Measurements from ENCODE around the gene TSC22D3.

The TSC22D3 gene

DNA sequence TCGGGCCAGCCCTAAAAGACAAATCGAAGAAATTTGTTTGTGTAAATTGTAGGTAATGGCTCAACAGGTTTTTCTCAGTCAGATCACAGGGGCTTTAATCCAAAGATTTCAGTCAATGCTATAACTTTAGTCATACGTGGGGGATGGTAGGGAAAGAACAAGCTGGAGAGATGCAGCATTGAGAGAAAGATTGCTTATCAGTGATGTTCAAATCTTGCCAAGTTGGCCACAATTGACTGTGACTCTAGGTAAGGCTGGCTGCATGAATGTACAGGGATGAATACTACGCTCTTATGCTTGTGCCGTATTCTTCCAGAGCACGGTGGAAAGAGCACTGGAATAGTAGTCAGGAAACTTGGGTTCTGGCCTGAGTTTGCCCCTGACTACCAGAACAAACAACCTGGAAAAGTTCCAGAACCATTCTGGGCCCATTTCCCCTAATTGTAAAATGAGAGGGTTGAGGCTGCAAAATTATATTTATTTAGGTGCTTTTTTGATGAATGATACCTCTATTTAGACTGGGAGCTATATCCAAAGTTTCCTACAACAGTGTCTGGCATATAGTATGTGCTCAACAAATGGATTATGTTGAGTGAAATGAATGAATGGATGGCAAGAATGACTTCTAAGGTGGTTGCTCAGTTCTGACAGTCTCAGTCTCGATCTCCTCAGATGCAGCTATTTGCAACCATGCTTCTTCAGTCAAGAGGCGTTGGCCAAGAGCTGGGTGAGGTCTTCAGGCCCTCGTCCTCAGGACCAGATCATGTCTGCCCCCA is 44.4 kb downstream of the TSC22D3 start:
- DNase-seq (ENCODE audit: low read depth) = no peak

- DNase-seq (ENCODE audit: low read depth) = no peak
These were observed 45.3 kb downstream of the TSC22D3 start for GRCh38 chrX:107730298-107730655.

DNA sequence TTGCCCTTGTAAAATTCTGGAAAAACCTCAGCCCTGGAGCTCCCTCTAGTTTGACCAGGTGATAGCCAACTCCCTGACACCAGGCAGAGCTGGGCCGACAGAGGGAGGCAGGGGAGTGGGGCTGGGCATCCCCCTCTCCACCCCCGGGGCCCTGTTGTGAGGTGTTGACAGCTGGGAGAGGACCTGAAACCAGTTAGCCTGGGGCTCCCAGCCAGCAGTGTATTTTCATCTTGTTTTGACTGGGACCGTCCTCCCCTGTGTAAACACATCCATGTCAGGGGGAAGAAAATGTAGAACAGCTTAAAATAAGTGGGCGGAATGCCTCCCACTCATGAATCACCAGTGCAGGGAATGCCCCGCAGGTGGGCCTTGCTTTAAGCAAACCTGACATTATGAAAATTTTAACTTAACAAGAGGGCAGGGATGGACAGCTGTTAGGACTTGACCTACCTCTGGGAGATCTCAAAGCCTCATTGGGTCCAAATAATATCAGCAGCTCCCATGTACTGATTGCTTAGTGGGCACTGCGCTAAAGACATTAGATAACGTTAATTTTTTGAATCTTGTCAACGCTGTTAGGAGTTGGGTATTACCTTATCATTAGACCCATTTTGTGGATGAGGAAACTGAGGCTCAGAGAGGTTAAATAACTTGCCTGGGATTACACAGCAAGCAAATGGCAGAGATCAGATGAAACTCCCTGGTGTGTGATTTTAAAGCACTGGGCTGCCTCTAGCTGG is 45.9 kb downstream of the TSC22D3 start:
- no peak for DNase-seq (ENCODE audit: low read depth)

GRCh38 chrX:107728371-107729099 is 47.1 kb downstream of the TSC22D3 start:
- DNase-seq (ENCODE audit: low read depth) = no peak

GRCh38 chrX:107726816-107727534 is 48.6 kb downstream of the TSC22D3 start:
- DNase-seq (ENCODE audit: low read depth) = no peak

- no peak for DNase-seq (ENCODE audit: low read depth)
These were observed 49.6 kb downstream of the TSC22D3 start for GRCh38 chrX:107725761-107726555.

GRCh38 chrX:107724653-107725052 is 50.9 kb downstream of the TSC22D3 start:
- DNase-seq (ENCODE audit: low read depth) = no peak

DNA sequence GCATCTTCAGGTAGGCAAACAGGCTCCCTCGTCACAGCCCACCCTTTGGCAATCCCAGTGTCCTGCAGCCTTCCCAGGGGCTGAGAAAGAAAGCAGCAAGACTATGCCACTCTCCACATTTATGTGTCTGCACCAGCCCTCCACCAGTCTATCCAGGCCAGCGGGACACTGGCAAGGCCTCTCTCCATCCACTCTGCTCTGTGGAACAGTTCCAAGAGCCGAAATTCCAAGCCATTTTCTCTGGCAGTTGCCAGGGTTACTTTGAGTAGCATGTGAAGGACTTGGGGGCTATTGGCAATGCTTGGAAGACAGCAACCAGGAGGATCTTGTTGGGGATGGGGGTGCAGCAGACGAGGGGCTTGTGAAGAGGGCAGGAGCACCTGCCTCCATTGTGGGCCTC is 52.1 kb downstream of the TSC22D3 start:
- no peak for DNase-seq (ENCODE audit: low read depth)

DNA sequence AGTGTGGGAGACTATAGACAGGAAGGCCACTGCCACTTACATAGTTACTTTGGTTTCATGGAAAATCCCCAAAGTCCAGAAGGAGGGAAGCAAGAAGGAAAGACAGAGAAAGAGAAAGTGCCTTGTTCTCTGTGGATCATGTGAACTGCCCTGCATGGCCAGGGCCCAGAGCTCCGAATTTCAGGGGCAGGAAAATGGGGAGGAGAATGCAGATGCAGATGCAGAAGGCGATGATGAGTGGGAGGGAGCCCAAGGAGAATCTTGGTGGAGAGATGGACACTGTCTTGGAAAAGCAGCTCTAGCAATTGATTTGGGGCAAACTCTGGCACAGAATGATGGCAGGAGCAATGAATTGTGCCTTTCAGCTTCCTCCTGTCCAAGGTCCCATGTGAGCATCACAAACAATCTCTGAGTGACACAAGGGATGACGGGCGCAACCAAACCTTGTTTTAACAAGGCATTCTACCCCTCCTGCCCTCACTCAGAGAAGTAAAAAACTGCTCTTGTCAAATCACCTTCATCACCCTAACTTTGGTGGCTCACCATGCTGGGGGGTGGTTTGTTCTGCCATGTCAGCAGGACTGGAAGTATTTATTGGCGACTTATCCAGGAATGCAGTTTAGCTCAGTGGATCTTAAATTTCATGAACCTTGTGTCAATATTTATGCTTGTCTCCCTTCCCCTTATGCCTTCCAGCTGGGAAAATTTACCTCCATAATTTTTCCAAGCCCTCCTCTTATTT is 53.5 kb downstream of the TSC22D3 start:
- DNase-seq (ENCODE audit: low read depth) = no peak

DNA sequence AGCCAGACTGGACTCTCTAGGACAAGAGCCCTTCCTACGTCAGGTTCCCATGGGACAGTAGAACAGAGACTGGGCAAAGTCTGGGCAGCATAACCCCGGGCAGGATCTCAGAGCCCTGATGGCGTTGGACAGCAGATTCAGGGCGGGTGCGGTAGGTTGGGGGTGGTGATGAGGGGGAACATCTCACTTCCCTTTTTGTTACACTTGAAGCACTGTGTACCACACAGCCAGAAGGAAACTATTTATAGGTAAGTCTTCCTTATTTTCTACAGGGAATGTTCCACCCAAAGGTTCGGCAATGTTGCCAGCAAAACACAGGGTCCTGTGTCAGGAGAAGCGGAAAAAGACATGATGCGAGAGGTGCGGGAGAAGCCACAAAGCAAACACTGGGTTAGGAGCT is 54.3 kb downstream of the TSC22D3 start:
- DNase-seq (ENCODE audit: low read depth) = no peak

DNA sequence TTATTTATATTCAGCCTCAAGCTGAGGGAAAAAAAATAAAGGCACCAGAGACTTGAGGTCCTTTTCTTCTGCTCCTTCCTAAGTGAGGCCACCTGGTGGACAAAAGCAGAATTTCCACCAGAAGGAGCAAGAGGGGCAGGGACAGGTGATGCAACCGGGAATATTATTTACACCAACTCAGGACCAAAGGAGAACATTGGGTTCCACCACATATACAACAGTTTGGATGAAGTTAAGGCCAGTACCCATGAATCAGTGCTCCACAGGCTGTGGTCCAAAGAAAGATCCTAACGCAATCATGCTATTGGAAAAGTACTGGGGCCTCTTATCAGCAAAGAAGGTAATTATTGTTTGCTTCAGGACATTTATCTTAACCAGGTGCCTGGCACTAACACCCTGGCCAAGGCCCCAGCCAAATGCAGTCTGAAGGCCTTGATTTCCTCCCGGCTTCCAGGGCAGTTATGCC is 57.4 kb downstream of the TSC22D3 start:
- DNase-seq (ENCODE audit: low read depth) = peak; percentile 76

- DNase-seq (ENCODE audit: low read depth) = peak; percentile 89
These were observed 58.5 kb downstream of the TSC22D3 start for GRCh38 chrX:107716816-107717700.

GRCh38 chrX:107716118-107716684 is 59.4 kb downstream of the TSC22D3 start:
- DNase-seq (ENCODE audit: low read depth) = peak; percentile 48

GRCh38 chrX:107715331-107716117 is 60.1 kb downstream of the TSC22D3 start:
- DNase-seq (ENCODE audit: low read depth) = peak; percentile 40

- no peak for DNase-seq (ENCODE audit: low read depth)
These were observed 61.2 kb downstream of the TSC22D3 start for GRCh38 chrX:107714206-107714891.

DNA sequence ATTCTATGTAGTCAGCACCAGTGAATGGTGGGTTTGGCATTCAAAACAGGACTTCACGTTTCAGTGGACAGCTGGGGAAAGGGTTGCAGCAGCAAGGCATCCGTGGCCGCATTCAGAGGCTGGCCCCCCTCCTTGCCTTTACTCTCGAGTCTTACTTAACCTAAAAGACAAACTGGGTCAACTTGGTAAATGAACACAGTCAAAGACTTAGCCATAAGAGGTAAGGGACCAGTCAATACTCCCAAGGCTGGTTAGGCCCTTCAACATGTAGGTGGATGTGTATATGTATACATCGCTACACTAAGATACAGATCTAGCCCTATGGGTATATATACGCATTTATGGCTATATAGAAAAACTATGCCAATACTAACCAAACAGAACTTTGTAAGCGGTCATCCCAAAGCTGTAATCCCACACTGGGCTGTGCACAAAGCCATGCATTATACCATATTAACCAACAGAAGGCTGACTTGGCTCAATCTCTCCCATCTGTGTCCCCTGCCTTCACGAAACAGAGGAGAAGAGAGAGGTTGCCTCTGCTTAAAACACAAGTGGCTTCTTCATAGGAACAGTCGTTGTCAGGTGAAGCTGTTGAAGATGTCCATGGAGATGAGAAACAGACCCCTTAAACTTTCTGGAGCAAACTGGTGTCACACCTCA is 61.9 kb downstream of the TSC22D3 start:
- no peak for DNase-seq (ENCODE audit: low read depth)

DNA sequence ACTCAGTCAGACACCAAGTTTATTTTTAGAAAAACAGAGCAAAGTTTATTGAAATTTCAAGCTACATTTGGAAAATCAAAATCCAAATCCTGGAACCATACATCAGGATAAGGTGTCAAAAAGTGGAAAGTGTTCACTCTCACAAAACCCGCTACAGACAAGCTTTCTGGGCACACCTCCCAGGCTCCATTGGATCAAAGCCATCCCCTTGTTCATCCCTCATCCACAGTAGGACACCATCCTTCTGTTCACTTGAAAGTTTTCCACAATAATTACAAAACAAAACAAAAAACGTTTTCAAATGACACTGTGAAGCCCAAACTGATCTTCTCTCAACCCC is 62.4 kb downstream of the TSC22D3 start:
- DNase-seq (ENCODE audit: low read depth) = no peak

Data from EH (cell line).